Stimulated activated CD4-positive, alpha-beta T cell treated with anti-CD3 and anti-CD28 coated beads, TNF-alpha, amount 100 ng/mL, for 4 hours (primary cell): ENCODE results near the gene SLC30A2.

Experiments
- DNase-seq, 3 experiments: peaks; one replicate each; pipeline ENCODE4 v3.0.0-alpha.2; 2020; ENCODE audit warnings: low read depth in 3 of 3

The SLC30A2 gene

DNA sequence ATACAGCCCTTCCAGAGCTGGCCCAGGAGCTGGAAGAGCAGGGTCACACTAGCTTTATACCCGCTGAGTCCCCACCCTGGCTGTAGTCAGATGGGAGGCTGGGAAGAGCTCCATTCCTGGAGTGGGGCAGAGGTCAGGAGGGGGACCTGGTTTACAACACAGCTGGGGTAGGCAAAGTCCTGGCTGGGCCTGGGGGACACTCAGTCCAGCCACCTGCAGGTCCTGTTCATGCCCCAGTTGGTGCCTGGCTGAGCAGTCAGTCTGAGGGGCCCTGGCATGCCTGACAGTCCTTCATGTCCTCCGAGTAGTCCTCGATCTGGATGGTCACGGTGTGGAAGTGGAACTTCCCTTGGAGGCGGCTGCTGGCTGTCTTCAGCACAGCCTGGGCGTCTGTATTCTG lies 7.0 kb downstream of the SLC30A2 start:
- no peak for DNase-seq

DNA sequence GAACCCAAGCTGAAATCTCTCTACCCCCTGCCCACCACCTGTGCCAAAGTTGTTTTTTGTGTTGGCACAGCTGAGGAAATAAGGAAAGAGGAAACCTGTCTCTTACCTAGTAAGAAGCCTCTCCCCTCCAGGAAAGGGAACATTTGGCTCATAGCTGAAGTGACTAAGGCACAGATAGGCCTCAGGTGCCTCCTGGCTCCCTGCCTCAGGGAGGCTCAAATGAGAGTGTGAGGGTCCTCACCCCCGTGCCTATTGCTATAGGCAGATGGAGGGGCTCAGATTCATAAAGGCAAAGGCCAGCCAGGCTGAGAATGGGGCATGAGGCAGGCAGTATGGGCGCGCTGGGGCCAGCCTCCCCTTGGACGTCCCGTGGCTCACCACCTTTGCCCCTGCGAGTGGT lies 7.4 kb downstream of the SLC30A2 start:
- DNase-seq: no peak

DNA sequence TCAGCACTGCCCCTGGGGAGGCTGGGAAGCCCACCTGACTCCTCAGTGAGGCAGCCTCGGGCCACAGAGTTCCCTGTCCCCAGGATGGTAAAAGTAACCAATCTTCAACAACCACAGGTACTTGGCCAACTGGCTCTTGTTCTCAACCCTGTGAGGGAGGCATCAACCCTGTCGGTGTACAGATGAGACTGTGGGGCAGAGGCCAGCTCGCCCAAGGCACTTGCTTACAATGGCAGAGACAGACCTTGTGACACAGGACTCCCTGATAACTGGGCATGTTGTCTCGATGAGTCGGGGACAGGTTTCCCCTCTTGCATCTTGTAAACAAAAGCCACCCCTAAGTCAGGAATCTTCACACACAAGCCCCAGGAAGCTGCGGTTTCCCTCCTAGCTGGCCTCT lies 8.0 kb downstream of the SLC30A2 start:
- no peak for DNase-seq

DNA sequence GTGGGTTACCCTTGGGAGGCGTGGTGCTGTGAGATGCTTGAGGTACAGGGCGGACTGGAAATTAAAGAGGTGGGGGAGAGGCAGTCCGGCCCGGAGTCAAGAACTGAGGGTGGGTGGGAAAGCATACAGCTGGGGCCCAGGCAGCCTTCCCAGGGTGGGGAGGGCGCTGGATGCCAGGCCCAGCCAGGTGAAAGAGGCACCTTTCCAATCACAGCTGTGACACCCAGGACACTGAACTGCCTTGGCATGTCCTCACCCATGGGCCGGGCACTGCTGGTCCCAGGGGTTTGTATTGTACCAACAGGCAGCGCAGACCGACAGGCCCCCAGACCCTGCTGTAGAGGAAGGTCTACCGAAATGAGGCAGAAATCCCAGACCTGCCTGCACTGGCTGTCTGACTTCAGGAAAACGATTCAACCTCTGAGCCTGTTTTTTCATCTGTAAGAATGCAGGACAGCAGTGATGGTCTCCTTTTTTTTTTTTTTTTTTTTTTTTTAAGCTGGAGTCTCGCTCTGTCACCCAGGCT lies 9.1 kb downstream of the SLC30A2 start:
- DNase-seq: no peak

DNA sequence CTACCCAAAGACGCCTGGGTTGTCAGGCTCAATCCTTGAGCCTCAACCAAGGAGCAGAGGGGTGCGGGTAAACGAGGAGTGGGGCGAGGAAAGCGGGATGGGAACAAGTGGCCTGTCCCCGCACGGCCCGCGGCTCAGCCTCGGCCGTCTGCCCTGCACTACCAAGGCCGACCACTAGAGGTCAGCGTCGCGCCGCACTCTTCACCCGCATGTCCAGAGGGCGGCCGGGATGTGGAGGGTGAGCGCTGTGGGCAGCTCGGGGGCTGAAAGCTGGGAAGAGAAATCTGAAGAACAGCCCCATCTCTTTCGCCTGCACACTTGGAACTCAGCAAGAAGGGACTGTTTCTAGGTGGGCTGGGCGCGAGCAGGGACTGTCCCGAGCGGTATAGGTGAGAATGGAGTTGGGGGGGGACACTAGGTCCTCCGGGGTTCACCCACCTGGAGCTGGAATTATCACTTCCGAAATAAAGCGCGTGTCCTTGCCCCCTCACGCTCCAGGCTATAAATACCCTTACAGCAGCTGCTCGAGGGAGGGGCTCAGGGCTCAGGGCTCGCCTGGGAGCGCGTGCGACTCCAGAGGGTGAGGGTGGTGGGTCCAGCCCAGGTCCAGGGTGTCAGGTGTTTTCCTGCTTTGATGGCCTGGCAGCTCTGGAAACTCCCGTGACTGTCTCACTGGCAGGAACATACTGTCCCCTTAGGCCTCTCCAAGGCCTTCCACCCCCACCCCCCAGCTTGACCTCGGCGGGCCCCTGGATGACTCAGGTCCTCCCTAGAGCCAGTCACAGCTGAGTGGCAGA lies 9.8 kb downstream of the SLC30A2 start:
- peak; percentile 54 to 68 (median 59) for DNase-seq

DNA sequence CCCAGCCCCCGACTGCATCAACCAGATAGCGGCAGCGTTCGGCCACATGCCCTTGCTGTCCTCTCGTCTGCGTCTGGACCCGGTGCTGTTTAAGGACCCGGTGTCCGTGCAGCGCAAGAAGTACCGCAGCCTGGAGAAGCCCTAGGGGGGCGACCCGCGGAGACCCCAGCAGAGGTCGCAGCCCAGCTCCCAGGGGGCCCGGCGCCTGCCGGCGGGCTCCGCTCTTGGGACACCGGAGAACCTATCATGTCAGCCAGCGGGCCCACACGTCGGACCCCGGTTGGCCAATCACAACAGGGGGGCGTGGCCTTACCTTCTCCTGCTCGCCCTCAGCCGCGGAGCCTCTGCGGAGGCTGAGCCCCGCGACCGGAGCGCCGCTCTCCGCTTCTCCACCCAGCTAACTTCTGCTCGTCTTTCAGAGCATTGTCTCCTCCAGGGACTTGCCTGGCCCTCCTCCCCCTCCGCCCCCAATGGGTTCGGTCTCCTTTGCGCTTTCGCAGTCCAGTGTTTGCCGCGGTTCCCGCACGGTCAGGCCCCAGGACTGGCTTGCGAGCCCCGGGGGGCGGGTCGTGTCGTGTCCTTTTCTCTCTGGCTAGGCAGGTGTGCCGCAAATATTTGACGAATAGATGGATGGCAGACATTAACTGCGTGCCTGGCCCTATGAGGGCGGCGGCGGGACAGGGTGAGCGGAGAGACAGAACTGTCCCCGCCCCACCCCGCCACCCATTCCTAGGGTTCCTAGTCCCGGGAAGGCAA lies 10.5 kb downstream of the SLC30A2 start:
- DNase-seq: peak; percentile 84 to 91 (median 88)

DNA sequence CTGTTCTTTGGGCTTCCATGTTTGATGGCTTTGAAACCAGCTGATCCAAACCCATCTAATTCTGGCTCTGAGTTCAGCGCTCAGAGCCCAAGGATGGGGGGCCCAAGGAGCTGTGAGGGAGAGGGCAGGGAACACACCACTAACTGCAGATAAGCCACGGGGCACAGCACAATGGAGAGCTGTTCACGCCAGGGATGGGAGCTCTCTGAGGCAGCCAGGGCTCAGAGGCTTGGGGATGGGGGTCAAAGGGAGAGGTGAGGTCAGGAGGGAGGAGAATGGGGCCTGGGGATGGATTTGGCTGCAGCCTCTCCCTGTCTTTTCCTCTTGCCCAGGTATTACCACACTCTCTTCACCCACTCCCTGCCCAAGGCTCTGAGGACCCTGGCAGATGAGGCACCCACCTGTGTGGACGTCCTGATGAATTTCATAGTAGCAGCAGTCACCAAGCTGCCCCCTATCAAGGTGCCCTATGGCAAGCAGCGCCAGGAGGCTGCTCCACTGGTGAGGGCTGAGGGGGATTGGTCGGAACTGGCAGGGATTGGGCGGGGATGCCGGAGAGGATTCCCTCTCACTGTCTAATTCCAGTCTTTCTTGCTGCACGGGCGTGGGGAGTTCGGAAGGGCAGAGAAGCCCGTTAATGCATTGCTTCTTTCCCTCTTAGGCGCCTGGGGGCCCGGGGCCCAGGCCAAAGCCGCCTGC lies 11.3 kb downstream of the SLC30A2 start:
- no peak for DNase-seq

DNA sequence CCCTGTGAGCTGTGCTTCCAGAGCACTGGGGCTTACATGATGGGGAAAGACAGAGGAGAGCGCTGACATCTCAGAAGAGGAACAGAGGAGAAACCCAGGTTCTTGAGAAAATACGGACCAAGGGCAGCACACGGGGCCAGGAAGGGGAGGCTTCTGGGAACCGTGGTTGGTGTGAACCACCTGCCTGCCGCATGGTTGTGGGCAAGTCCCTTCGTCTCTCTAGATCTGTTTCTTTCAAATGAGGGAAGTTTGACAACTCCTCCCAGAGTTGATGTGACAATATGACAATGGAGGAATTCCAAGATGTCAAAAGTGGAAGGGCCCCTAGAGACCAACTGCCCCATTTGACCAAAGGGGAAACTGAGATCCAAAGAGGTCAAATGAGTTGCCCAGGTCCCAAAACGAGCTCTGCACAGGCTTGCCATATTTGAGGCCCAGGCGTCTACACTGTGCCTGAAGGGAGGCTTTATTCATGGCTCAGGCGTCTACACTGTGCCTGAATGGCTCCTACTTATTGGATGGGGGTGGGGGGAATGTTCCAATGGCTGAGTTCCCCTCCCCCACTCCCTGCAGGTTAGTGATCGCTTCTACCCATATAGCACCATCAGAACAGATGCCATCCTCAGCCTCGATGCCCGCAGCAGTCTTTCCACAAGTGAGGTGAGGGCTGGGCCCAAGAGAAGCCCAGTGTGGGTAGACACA lies 13.1 kb downstream of the SLC30A2 start:
- no peak for DNase-seq

DNA sequence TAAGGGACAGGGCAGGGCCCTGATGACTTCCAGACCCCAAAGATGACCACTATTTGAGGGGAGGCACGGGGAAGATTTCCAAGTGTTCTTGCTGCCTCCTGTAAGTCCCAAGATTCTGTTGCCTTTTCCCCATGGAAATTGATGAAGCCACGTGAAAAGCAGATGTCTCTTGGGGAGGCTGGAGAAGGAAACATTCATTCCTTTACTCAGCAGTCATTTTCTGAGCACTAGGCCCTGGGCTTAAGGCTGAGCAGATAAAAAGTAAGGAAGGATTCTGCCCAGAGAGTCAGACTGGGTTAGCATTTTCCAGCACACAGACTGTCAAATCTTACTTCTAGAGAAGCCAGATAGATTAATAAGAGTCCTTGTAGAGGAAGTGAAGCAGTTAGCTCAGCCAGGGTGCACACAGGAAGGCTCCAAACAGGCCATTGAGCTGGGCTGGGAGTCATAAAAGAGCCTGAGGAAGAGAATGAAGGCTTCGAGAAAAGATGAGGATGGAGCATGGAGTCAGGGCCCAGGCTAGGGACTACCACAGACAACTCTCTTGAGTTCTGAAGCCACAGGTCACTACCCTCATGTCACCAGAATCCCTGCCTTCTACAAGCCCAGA lies 14.2 kb downstream of the SLC30A2 start:
- no peak for DNase-seq

DNA sequence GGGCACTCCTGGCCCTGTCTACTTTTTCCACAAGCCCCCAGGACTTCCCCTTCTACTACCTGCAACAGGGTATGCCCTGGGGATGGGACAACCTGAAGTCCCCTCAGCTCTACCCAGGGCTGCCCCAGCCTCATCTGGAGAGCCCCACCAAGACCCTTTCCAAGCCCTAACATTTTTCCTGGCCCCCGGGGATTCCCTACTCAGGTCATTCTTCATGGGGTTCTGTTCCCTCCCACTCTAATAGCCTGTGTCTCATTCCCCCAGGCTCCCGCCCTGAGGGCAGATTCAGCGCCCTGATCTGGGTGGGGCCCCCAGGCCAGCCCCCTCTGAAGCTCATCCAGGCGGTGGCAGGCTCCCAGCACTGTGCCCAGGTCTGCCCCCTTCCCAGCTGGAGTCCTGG lies 14.7 kb downstream of the SLC30A2 start:
- no peak for DNase-seq

DNA sequence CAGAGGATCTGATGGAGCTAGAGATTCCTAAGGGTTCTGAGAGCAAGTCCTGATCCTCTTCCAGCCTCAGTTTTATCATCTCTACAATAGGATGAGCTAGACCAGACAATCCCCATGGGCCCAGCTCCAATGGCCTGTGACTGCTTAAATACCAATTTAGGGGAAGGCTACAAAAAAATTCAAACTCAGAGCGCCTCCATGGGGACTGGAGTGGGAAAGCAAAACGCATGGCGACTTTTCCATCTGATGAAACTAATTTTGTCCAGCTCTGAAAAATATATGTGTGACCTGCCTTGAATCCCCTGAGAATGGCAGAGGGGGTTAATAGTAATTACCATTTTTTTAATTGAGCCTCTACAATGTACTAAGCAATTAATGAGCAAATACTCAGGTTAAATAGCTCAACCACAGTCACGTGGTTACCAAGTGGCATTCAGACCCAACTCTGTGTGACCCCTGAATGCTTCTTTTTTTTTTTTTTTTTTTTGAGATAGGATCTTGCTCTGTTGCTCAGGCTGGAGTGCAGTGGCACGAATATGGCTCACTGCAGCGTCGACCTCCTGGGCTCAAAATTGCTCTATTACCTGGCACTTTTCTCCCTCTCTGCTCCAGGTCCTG lies 15.9 kb downstream of the SLC30A2 start:
- no peak for DNase-seq

DNA sequence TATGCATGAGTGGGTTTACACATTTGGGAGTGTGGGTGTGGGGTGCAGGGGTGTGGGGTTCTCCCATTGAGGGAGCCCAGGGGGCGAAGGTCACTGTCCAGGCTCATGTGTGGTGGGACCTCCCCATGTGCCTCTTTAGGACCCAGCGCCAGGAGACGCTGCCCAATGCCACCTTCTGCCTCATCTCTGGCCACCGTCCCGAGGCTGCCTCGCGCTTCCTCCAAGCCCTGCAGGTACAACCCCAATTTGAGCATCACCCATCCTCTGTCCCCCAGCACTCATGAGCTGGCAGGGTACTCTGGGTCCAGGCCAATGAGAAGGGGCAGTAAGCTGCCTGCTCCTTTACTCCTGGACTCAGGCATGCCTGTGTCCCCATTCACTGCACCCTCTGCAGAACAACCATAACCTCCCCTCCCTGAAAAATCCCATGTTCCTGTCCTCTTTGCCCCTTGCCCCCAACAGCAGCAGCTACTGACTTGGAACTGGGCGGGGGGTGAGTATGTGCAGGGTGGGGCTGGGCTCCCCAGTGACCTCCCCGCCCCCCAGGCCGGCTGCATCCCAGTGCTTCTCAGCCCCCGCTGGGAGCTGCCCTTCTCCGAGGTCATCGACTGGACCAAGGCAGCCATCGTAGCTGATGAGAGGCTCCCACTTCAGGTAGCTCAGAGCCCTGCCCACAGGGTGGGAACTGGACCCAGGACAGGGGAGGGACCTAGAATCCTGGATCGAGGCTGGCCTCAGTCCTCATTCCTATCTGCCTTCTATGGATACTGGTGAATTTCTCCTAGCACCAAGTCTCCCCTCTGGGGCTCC lies 16.7 kb downstream of the SLC30A2 start:
- no peak for DNase-seq

DNA sequence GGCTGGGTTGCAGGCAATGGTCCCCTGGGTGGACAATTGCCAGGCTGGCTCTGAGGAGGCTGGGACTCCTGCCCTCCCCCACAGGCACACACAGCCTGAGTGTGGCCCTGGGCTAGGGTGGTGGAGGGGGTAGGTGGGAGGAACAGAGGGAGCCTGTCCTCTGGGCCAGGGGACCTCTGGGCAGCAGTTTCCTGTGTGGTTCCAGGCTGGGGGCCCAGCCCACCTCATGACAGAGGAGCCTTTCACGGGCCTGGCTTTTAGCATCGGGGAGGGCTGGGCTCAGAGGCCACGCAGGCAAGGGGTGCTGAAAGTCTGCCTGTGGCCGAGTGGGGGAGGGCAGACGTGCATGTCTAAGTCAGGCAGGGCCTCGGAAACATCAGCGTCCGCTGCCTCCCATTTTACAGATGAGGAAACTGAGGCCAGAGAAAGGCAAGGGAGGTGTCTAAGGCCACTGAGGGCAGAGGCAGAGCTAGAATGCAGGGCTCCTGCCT lies 17.4 kb downstream of the SLC30A2 start:
- no peak for DNase-seq

DNA sequence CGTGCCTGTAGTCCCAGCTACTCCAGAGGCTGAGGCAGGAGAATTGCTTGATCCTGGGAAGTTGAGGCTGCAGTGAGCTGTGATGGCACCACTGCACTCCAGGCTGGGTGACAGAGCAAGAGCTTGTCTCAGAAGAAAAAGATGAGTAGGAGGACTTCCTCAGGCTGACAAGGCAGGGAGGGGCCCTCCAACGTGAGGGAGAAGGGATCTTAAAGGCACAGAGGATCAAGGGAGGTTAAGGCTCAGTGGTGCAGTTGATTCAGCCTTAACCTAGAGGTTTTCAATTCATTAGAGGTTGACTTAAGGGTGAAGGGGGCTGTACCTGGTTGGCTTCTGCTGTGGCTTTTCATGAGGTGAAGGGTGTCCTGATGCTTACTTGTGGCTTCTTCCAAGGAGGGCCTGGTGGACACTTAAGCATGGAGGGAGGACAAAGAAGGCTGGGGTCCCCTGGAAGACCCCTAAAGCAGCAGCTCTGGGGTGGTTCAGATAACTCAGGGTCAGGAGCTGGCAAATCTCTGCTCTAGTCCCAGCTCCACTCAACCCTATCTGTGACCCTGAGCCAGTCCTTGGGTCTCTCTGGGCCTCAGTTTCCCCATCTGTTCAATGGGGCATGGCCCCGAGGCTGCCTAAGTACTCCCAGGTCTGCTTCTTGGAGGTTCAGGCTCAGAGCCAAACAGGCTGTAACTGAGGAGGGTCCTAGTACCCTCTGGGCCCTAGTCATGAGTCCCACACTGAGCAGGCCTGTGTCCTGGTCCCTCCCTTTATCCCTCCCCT lies 18.0 kb downstream of the SLC30A2 start:
- DNase-seq: no peak

DNA sequence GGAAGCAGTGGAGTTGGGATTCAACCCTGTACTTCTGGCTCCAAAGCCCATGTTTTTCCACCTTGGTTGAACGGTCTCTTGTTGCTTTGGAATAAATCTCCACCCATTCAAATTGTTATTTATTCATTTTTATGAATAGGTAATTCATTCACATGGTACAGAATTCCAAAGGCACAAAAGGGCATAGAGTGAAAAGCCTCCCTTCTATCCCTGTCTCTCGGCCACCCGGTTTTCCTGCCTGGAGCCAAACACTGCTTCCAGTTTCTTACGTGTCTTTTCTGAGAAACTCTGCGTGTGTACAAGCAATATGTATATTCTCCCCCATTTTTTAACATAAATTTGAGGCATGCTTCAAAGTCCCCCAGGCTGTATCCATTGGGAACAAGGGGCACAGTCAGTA lies 20.4 kb downstream of the SLC30A2 start:
- no peak for DNase-seq

DNA sequence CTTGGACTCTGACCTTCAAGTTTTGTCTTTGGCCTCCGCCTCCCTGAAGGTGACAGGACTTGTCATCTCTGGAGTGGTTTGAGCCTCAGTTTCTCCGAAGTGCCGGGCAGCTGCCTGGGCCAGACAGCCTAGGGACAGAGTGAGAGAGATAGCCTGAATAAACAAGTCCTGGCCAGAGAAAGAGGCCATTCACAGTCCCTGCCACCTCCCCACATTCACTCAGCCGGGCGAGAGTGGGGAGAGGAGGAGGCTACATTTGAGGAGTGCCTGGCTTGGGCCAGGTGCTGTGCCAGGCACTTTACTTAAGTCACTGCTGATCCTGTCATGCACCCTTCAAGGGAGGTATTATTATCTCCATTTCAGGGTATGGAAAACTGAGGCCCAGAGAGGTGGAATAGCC lies 20.9 kb downstream of the SLC30A2 start:
- no peak for DNase-seq

DNA sequence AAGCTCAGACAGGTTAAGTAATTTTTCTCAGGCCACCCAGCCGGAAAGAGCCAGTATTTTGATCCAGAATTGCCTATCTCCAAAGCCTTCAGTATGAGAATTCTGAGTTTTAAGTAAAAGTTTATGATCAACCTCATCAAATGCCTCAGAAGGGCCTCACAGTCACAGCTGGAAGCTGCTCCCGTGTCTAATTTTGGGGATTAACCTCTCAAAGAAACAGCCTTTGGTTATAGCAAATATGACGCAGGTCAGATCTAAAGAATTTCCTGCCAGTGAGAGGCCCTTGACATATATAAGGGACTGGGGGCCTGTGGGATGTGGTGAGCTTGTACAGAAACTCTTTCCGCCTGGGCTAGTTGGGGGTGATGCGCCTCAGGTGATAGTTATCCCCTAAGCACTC lies 22.1 kb downstream of the SLC30A2 start:
- DNase-seq: no peak

DNA sequence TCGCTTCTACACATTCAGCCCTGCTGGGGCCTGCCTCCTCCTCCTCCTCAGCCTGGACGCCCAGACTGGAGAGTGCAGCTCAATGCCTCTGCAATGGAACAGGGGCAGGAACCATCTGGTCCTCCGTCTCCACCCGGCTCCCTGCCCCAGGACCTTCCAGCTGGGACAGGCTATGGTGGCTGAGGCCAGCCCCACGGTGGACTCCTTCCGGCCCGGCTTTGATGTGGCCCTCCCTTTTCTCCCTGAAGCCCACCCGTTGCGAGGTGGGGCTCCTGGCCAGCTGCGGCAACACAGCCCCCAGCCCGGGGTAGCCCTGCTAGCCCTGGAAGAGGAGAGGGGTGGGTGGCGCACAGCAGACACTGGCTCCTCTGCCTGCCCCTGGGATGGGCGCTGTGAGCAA lies 22.9 kb downstream of the SLC30A2 start:
- no peak for DNase-seq

DNA sequence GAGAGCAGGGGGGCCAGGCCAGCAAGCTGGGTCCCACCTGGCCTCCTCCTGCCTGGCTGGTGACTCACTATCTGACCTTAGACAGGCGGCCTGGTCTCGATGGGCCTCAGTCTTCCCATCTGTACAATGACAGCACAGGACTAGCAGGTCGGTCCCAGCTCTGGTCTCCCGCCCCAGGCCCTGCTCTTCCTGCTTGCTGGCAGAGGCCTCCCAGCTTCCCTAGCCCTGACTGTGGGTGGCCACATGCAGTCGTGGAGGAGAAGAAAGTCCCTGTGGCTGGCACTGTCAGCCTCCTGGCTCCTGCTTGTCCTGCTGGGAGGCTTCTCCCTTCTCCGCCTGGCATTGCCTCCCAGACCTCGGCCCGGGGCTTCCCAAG lies 23.5 kb downstream of the SLC30A2 start:
- no peak for DNase-seq
